Spleen (tissue), 11 donors: ENCODE results near the gene MACIR. TPM values are rescaled to one million over a fixed set of nuclear protein-coding genes. Genes with fewer than 3 reads are reported as not detected.

Experiments
- DNase-seq: peaks from one replicate; pipeline ENCODE4 v3.0.0-alpha.2; 2020
- H3K27ac ChIP-seq, 8 donors: fragments of 200-600 bp; sonication (generic) in 7 of 8; 1 replicate in 4 of 8; 2 replicates in 4 of 8; pipeline versions ENCODE4 v1.5.0 to v1.8.0; 2016 to 2021; ENCODE audit warnings: inconsistent platforms in 4 of 8, mild to moderate bottlenecking in 4 of 8, moderate library complexity in 1 of 8
- H3K27me3 ChIP-seq, 7 donors: fragments of 200-600 bp; sonication (generic) in 6 of 7; replicated peaks in 1 of 7; 1 replicate in 4 of 7; 2 replicates in 3 of 7; pipeline versions ENCODE4 v1.5.0 to v1.8.0; 2016 to 2021; ENCODE audit warnings: inconsistent platforms in 3 of 7, mild to moderate bottlenecking in 1 of 7
- H3K36me3 ChIP-seq, 6 donors: fragments of 200-600 bp; sonication (generic) in 5 of 6; 1 replicate in 4 of 6; 2 replicates in 2 of 6; pipeline versions ENCODE4 v1.5.0 to v1.8.0; 2016 to 2021; ENCODE audit warnings: inconsistent platforms in 2 of 6
- H3K4me1 ChIP-seq, 6 donors: fragments of 200-600 bp; sonication (generic) in 5 of 6; 1 replicate in 3 of 6; 2 replicates in 3 of 6; pipeline versions ENCODE4 v1.5.0 to v1.8.0; 2016 to 2021; ENCODE audit warnings: inconsistent platforms in 3 of 6
- H3K4me3 ChIP-seq, 8 donors: fragments of 200-600 bp; sonication (generic) in 7 of 8; 1 replicate in 4 of 8; 2 replicates in 4 of 8; pipeline versions ENCODE4 v1.5.0 to v1.8.0; 2016 to 2021; ENCODE audit warnings: inconsistent platforms in 4 of 8, mild to moderate bottlenecking in 4 of 8, moderate library complexity in 2 of 8
- H3K9me3 ChIP-seq, 8 donors: fragments of 200-600 bp; sonication (generic) in 7 of 8; 1 replicate in 4 of 8; 2 replicates in 4 of 8; pipeline versions ENCODE4 v1.5.0 to v1.8.0; 2016 to 2021; ENCODE audit warnings: inconsistent platforms in 4 of 8
- CTCF ChIP-seq, 11 experiments: fragments of 200-600 bp in 7 of 11; fragments of 450-650 bp in 4 of 11; sonication (generic) in 4 of 11; IDR thresholded peaks in 8 of 11; conservative IDR thresholded peaks in 3 of 11; 1 replicate in 7 of 11; 2 replicates in 4 of 11; pipeline versions ENCODE4 v1.4.0 to v1.8.0; 2016 to 2021; ENCODE audit warnings: antibody characterized with exemption in 11 of 11, inconsistent platforms in 4 of 11, mild to moderate bottlenecking in 1 of 11
- POLR2A ChIP-seq, 3 donors: fragments of 450-650 bp; IDR thresholded peaks; one replicate each; pipeline ENCODE4 v1.5.1; 2017; ENCODE audit warnings: antibody characterized with exemption in 3 of 3, mild to moderate bottlenecking in 1 of 3
- POLR2AphosphoS5 ChIP-seq, 3 donors: sonication (generic); formaldehyde crosslinking; IDR thresholded peaks; one replicate each; pipeline ENCODE4 v1.5.1; 2017; ENCODE audit warnings: antibody characterized with exemption in 3 of 3
- WGBS, 5 donors: extraction: QIAGEN DNeasy Blood & Tissue Kit in 3 of 5; methylation state at CpG; one replicate each; pipeline versions ENCODE4 v1.1.5 to v1.1.7; 2013 to 2018; 5-methylcytosine and 5-hydroxymethylcytosine counted together
- intact Hi-C: fragments of 100-400 bp; cut with DNase I; formaldehyde crosslinking; loops from one replicate; pipeline ENCODE4 v1.15.0; 2023; ENCODE audit warnings: low total_unique reads
- polyA plus RNA-seq, 3 donors: library from polyadenylated mRNA; stranded (reverse); fragments of 200-250 nt; gene quantifications; one replicate each; pipeline ENCODE4 v1.2.1, GENCODE V29; 2013
- total RNA-seq, 7 donors: library from RNA; depleted of rRNA in 3 of 7; stranded (reverse); fragments of >200 nt in 3 of 7; fragmentation: NEBNext Ultra II Directional in 4 of 7; extraction: Animal tissue kit (Norgen Biotek cat#: 25700) in 4 of 7; gene quantifications; one replicate each; pipeline versions ENCODE4 v1.1.0 to v1.2.1, GENCODE V29; 2016 to 2021
- donor health status: healthy with polysubstance abuse.
- donor health status: DM: no; HTN: no; CAD: no; lungs with moderate emphysema.
- donor health status: DM: no; HTN: no; CAD: no.
- donor health status: Bipolar disorder and iron deficiency.
- donor health status: healthy.
- donor health status: DM: no; HTN: no; CAD: no.
- donor health status: DM: yes; HTN: yes; CAD: no.

Gene MACIR
- total and polyA plus RNA-seq, 10 donors: 1.5 to 11.7 (median 3.5) TPM

DNA sequence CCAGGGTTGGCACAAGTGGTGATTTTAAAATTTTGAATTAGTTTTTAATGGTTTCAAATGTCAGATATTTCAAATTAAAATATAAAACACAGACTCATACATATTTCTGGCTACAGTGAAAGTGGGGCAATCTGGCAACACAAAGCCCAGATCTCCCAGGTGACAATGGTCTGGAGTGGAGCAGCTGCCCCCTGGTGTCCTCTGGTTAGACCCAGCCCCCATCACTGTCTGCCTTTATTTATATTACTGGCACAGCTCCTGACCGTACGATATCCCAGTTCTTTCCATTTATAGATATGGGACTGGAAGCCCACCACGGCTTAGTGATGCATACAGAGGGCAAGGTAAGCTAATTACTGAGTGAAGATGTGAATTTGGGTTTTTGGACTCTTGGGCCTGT, 37.3 kb downstream of the MACIR start:
- H3K4me3 ChIP-seq: no peak overlapping the region
- no peaks in the 10 kb centered on the region for H3K9me3 ChIP-seq
- no peak for DNase-seq
- H3K27ac ChIP-seq: no peak overlapping the region
- H3K27me3 ChIP-seq: no peaks in the 10 kb centered on the region
- intact Hi-C loops: no loop called here
- no peaks in the 10 kb centered on the region for H3K4me1 ChIP-seq
- H3K36me3 ChIP-seq: no peaks in the 10 kb centered on the region
- WGBS, 5 donors: 90 to 94% (median 92%) methylated on average over 3 of the region's 3 CpGs
- TF ChIP-seq CTCF (IDR thresholded peaks at IDR 0.05 in 8 of 11, conservative IDR thresholded peaks at IDR 0.05 in 3 of 11) (no peak), POLR2AphosphoS5 (IDR thresholded peaks at IDR 0.05) (no peak), POLR2A (IDR thresholded peaks at IDR 0.05) (no peak)

DNA sequence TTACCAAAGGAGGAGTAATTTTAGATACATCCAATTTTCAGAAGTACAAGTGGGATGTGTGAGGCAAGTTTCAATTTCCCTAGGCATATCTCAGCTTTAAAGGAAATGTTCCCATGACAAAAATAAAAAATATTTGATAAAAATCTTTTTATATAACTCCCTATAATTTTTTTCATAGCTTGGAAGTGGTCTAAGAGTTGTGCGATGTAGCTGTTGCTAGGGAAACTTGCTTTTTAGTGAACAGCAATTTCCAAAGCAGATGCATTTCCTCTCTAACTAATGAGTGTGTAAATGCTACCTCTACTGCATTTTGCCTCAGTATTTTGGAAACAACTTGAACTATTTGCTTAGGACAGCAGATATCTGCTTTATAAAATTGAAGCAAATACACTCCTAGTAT, 39.6 kb downstream of the MACIR start:
- Histone ChIP-seq H3K4me3 (no peak overlapping the region), H3K9me3 (no peaks in the 10 kb centered on the region), H3K36me3 (no peaks in the 10 kb centered on the region), H3K27me3 (no peaks in the 10 kb centered on the region), H3K4me1 (no peaks in the 10 kb centered on the region), H3K27ac (no peak overlapping the region)
- no peak for DNase-seq
- TF ChIP-seq CTCF (IDR thresholded peaks at IDR 0.05 in 8 of 11, conservative IDR thresholded peaks at IDR 0.05 in 3 of 11) (no peak), POLR2A (IDR thresholded peaks at IDR 0.05) (no peak), POLR2AphosphoS5 (IDR thresholded peaks at IDR 0.05) (no peak)
- intact Hi-C loops: no loop called here
- WGBS, 5 donors: 80 to 84% (median 83%) methylated on average over 1 of the region's 1 CpG

GRCh38 chr5:103298607-103299188, 40.1 kb downstream of the MACIR start:
- H3K4me1 ChIP-seq: no peaks in the 10 kb centered on the region
- H3K27ac ChIP-seq: no peak overlapping the region
- 74 to 83% (median 80%) methylated on average over 4 of the region's 4 CpGs for WGBS, 5 donors
- no peaks in the 10 kb centered on the region for H3K27me3 ChIP-seq
- no peaks in the 10 kb centered on the region for H3K36me3 ChIP-seq
- intact Hi-C loops: no loop called here
- H3K4me3 ChIP-seq: no peak overlapping the region
- DNase-seq: no peak
- TF ChIP-seq POLR2AphosphoS5 (IDR thresholded peaks at IDR 0.05): no peak
- TF ChIP-seq POLR2A (IDR thresholded peaks at IDR 0.05): no peak
- TF ChIP-seq CTCF (IDR thresholded peaks at IDR 0.05 in 8 of 11, conservative IDR thresholded peaks at IDR 0.05 in 3 of 11): no peak
- H3K9me3 ChIP-seq: no peaks in the 10 kb centered on the region

DNA sequence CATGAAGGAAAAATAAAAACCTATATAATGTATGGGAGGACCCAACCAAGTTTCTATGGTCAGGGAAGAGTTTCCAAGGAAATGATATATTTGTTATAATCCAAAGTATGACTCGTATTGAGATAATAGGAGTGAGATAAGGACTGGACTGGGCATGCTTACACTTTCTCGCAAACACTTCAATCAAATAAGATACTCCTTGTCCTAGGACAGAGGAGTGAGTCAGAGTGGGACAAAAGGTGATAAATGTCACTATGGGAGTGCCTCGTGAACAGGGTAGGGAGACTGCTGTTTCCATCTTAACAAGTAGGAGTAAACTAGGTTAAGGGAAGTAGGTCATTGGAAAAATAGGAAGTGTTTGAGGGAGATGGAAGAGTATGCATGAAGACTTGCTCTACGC, 47.2 kb downstream of the MACIR start:
- Histone ChIP-seq H3K9me3 (peaks cover 0 to 6% (median 0%) of the 10 kb centered on the region in 8 donors), H3K27me3 (no peaks in the 10 kb centered on the region), H3K27ac (no peak overlapping the region), H3K4me3 (no peak overlapping the region), H3K36me3 (no peaks in the 10 kb centered on the region), H3K4me1 (no peaks in the 10 kb centered on the region)
- 81 to 90% (median 82%) methylated on average over 4 of the region's 4 CpGs for WGBS, 5 donors
- intact Hi-C loops: no loop called here
- TF ChIP-seq POLR2A (IDR thresholded peaks at IDR 0.05): no peak
- TF ChIP-seq POLR2AphosphoS5 (IDR thresholded peaks at IDR 0.05): no peak
- TF ChIP-seq CTCF (IDR thresholded peaks at IDR 0.05 in 8 of 11, conservative IDR thresholded peaks at IDR 0.05 in 3 of 11): no peak
- no peak for DNase-seq
